ENCODE results near the gene UTS2. TPM values are rescaled to one million over a fixed set of nuclear protein-coding genes. Genes with fewer than 3 reads are reported as not detected.

Gene UTS2
- total RNA-seq, 1 donor from 2014 or later = not detected

- no peak for DNase-seq (ENCODE audit: low read depth, low spot score)
These were observed 11.0 kb upstream of the UTS2 start for GRCh38 chr1:7863756-7864328.

- no peak for DNase-seq (ENCODE audit: low read depth, low spot score)
These were observed 9.6 kb upstream of the UTS2 start for GRCh38 chr1:7862211-7863060.

- DNase-seq (ENCODE audit: low read depth, low spot score) = no peak
These were observed 8.6 kb upstream of the UTS2 start for GRCh38 chr1:7861452-7861851.

GRCh38 chr1:7860130-7860529 lies 7.3 kb upstream of the UTS2 start:
- DNase-seq (ENCODE audit: low read depth, low spot score) = no peak

GRCh38 chr1:7859406-7859805 lies 6.5 kb upstream of the UTS2 start:
- DNase-seq (ENCODE audit: low read depth, low spot score) = no peak

- DNase-seq (ENCODE audit: low read depth, low spot score) = no peak
These were observed 5.1 kb upstream of the UTS2 start for GRCh38 chr1:7857985-7858384.

- no peak for DNase-seq (ENCODE audit: low read depth, low spot score)
These were observed 4.1 kb upstream of the UTS2 start for GRCh38 chr1:7857000-7857399.

- DNase-seq (ENCODE audit: low read depth, low spot score) = no peak
These were observed 3.5 kb upstream of the UTS2 start for GRCh38 chr1:7856345-7856744.

- no peak for DNase-seq (ENCODE audit: low read depth, low spot score)
These were observed 790 bp upstream of the UTS2 start for GRCh38 chr1:7853684-7854026.

GRCh38 chr1:7850786-7851185 lies 2.1 kb downstream of the UTS2 start:
- DNase-seq (ENCODE audit: low read depth, low spot score) = no peak

- no peak for DNase-seq (ENCODE audit: low read depth, low spot score)
These were observed 5.3 kb downstream of the UTS2 start for GRCh38 chr1:7847599-7847998.

- DNase-seq (ENCODE audit: low read depth, low spot score) = no peak
These were observed 6.2 kb downstream of the UTS2 start for GRCh38 chr1:7846656-7847055.

GRCh38 chr1:7845761-7846160 lies 7.1 kb downstream of the UTS2 start:
- DNase-seq (ENCODE audit: low read depth, low spot score) = no peak

- DNase-seq (ENCODE audit: low read depth, low spot score) = no peak
These were observed 10.3 kb downstream of the UTS2 start for GRCh38 chr1:7842517-7842916.

GRCh38 chr1:7839526-7839925 lies 13.3 kb downstream of the UTS2 start:
- DNase-seq (ENCODE audit: low read depth, low spot score) = no peak

- DNase-seq (ENCODE audit: low read depth, low spot score) = no peak
These were observed 14.2 kb downstream of the UTS2 start for GRCh38 chr1:7838714-7839113.

GRCh38 chr1:7833035-7833434 lies 19.8 kb downstream of the UTS2 start:
- no peak for DNase-seq (ENCODE audit: low read depth, low spot score)

GRCh38 chr1:7831458-7831857 lies 21.4 kb downstream of the UTS2 start:
- no peak for DNase-seq (ENCODE audit: low read depth, low spot score)

GRCh38 chr1:7827126-7827955 lies 25.5 kb downstream of the UTS2 start:
- DNase-seq (ENCODE audit: low read depth, low spot score) = no peak

- no peak for DNase-seq (ENCODE audit: low read depth, low spot score)
These were observed 26.5 kb downstream of the UTS2 start for GRCh38 chr1:7826363-7826762.

- no peak for DNase-seq (ENCODE audit: low read depth, low spot score)
These were observed 28.2 kb downstream of the UTS2 start for GRCh38 chr1:7824701-7825100.

GRCh38 chr1:7821282-7821681 lies 31.6 kb downstream of the UTS2 start:
- no peak for DNase-seq (ENCODE audit: low read depth, low spot score)

Data from pulmonary artery endothelial cell (primary cell).